ENCODE measurements around the gene KCNA1. TPM values are rescaled to one million over a fixed set of nuclear protein-coding genes. Genes with fewer than 3 reads are reported as not detected.

The KCNA1 gene
- total and polyA plus RNA-seq, 12 donors, result 0.22 TPM; not detected in 11

DNA sequence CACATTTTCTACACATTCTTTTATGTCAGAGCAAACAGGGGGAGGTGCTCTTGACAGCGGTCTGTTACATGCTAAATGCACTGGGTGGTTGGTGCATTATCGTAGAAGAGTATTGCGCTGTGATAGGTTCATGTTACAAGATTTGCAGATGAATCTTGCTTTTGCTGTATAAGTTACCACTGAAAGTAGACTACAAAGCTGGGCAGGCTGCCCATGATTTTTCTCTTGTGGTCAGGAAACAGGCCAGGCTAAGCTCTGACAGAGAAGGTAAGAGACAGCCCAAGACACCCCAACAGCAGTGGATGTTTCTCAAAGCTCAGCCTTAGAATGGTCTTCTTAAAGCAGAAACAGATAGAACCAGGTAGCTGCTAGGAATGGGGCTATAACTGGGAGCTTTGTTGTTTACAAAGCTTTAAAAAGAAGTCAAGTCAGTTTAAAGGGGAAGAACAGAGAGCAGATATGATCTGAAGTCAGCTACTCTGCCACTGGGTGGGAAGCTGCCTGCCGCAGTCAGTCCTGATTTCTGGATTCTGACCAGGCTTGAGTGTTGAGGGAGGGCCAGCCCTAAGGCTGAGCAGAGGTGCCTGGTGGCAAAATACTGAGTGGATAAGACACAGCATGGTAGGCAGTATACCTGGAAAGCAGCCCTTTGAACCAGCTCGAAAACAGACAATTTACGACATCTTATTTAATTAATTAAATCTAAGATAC lies 9.4 kb downstream of the KCNA1 start:
- H3K36me3 ChIP-seq, result no peaks in the 10 kb centered on the region
- intact Hi-C loops (cut with DNase I), result no loop called here
- H3K27ac ChIP-seq, result no peak overlapping the region
- DNase-seq (no peak), ATAC-seq (no peak)
- TF ChIP-seq, protein P1, sequence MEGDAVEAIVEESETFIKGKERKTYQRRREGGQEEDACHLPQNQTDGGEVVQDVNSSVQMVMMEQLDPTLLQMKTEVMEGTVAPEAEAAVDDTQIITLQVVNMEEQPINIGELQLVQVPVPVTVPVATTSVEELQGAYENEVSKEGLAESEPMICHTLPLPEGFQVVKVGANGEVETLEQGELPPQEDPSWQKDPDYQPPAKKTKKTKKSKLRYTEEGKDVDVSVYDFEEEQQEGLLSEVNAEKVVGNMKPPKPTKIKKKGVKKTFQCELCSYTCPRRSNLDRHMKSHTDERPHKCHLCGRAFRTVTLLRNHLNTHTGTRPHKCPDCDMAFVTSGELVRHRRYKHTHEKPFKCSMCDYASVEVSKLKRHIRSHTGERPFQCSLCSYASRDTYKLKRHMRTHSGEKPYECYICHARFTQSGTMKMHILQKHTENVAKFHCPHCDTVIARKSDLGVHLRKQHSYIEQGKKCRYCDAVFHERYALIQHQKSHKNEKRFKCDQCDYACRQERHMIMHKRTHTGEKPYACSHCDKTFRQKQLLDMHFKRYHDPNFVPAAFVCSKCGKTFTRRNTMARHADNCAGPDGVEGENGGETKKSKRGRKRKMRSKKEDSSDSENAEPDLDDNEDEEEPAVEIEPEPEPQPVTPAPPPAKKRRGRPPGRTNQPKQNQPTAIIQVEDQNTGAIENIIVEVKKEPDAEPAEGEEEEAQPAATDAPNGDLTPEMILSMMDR (IDR thresholded peaks at IDR 0.05), result no peak
- WGBS, 2 donors, result 72 to 82% methylated on average over 6 of the region's 6 CpGs
- H3K4me1 ChIP-seq, result no peaks in the 10 kb centered on the region
- H3K27me3 ChIP-seq, result peaks cover 0 to 67% (median 54%) of the 10 kb centered on the region in 7 donors
- no peaks in the 10 kb centered on the region for H3K9me3 ChIP-seq
- H3K4me3 ChIP-seq, result no peak overlapping the region

DNA sequence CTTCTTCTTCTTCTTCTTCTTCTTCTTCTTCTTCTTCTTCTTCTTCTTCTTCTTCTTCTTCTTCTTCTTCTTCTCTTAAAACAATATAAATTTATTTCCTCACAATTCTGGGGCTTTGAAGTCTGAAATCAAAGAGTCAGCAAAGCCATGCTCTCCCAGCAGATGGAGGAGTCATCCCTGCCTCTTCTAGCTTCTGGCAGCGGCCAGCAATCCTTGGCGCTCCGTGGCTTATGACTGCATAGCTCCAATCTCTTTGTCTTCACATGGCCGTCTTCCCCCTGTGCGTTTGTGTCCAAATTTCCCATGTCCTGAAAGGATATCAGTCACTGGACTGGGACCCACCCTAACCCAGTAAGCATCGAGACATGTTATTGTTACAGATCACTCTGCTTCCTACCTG lies 22.9 kb downstream of the KCNA1 start:
- Histone ChIP-seq H3K27me3 (peaks cover 0 to 46% (median 25%) of the 10 kb centered on the region in 7 donors), H3K36me3 (no peaks in the 10 kb centered on the region), H3K9me3 (no peaks in the 10 kb centered on the region), H3K4me3 (no peak overlapping the region), H3K4me1 (no peaks in the 10 kb centered on the region), H3K27ac (no peak overlapping the region)
- ATAC-seq (no peak), DNase-seq (no peak)
- intact Hi-C loops (cut with DNase I), result no loop called here
- TF ChIP-seq, protein P1 (IDR thresholded peaks at IDR 0.05), result no peak
- 78 to 82% methylated on average over 6 of the region's 6 CpGs for WGBS, 2 donors

DNA sequence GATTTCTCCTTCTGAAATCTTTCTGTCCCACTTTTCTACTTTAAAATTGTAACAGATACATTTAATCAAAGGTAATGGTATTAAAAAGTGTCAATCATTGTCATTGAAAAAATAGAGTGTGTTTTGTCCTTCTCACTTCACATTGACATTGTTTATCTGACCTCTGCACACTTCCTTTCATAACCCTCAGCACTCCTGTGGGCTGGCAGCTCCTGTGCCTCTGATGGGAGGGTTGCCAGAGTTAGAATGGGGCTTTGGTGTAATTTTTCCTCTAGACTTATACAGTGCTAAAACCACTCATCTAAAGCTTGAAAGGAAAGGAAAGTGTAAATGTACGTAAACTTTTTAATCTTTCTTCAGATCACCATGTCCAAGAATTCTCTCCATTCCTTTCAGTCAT lies 23.7 kb downstream of the KCNA1 start:
- intact Hi-C loops (cut with DNase I), result no loop called here
- no peak overlapping the region for H3K27ac ChIP-seq
- no peak overlapping the region for H3K4me3 ChIP-seq
- DNase-seq, result no peak
- H3K27me3 ChIP-seq, result peaks cover 0 to 48% (median 32%) of the 10 kb centered on the region in 7 donors
- H3K36me3 ChIP-seq, result no peaks in the 10 kb centered on the region
- ATAC-seq, result no peak
- H3K9me3 ChIP-seq, result no peaks in the 10 kb centered on the region
- TF ChIP-seq, protein P1 (IDR thresholded peaks at IDR 0.05), result no peak
- no peaks in the 10 kb centered on the region for H3K4me1 ChIP-seq
- WGBS, 2 donors, result 56 to 71% methylated on average over 1 of the region's 1 CpG

DNA sequence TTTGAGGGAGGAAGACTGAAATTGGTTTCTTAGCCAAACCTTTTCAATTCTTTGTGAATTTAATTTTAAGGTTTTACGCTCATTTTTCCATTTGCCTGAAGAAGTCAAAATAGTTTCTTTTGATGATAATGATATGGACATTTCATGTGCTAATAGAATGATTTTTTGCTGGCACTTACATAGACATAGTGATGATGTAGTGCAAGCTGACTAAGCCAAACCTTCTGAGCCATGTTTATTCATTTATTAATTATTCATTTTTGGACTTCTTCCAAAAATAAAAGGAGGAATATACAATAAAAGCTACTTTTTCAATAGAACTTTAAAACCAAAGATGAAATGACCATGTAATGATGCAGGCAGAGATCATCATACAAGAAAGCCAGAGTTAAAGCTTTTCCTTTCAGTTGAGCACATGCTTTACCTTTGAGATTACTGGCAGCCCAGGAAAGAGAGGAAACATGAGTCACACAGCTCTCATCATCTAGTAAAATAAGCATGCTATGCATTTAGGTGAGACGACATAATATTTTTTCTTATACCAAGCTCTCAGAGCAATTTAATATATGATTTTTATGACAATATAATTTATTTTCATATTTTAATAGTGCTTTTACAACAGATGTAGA lies 24.8 kb downstream of the KCNA1 start:
- Histone ChIP-seq H3K36me3 (no peaks in the 10 kb centered on the region), H3K4me3 (no peak overlapping the region), H3K27me3 (peaks cover 0 to 53% (median 32%) of the 10 kb centered on the region in 7 donors), H3K27ac (no peak overlapping the region), H3K4me1 (no peaks in the 10 kb centered on the region), H3K9me3 (no peaks in the 10 kb centered on the region)
- intact Hi-C loops (cut with DNase I), result no loop called here
- 65 to 68% methylated on average over 2 of the region's 2 CpGs for WGBS, 2 donors
- TF ChIP-seq, protein P1 (IDR thresholded peaks at IDR 0.05), result no peak
- DNase-seq (no peak), ATAC-seq (no peak)
